Neural cell (in vitro differentiated cells): Measurements from ENCODE around the gene LGALS12. TPM values are rescaled to one million over a fixed set of nuclear protein-coding genes. Genes with fewer than 3 reads are reported as not detected.

ENCODE experiments used
- H2AFZ ChIP-seq: fragments of 200-600, 300-800 bp; sonication (generic), shearing (Covaris generic); 2 replicates; pipeline ENCODE4 v1.6.0; 2014; ENCODE audit warnings: low read depth, mild to moderate bottlenecking, antibody characterized with exemption, low read length, moderate library complexity
- H3F3A ChIP-seq: fragments of 200-600 bp; shearing (Covaris generic); 2 replicates; pipeline ENCODE4 v1.6.1; 2016; ENCODE audit warnings: mild to moderate bottlenecking, moderate library complexity, mixed read lengths, antibody characterized with exemption, low read length; ENCODE audit not compliant: insufficient read depth, poor library complexity, severe bottlenecking
- H3K27ac ChIP-seq: fragments of 200-600, 300-800 bp; sonication (generic), shearing (Covaris generic); 2 replicates; pipeline ENCODE4 v1.5.1; 2014; ENCODE audit warnings: mild to moderate bottlenecking, low read length, moderate library complexity
- H3K27me3 ChIP-seq: fragments of 300-800, 200-600 bp; sonication (generic), shearing (Covaris generic); 2 replicates; pipeline ENCODE4 v1.6.0; 2014; ENCODE audit warnings: mild to moderate bottlenecking, low read depth, low read length, moderate library complexity; ENCODE audit not compliant: insufficient read depth
- H3K36me3 ChIP-seq: fragments of 300-800, 200-600 bp; sonication (generic), shearing (Covaris generic); 2 replicates; pipeline ENCODE4 v1.5.1; 2014; ENCODE audit warnings: mild to moderate bottlenecking, antibody characterized with exemption, low read length, moderate library complexity; ENCODE audit not compliant: insufficient read depth
- H3K4me2 ChIP-seq: fragments of 300-800, 200-600 bp; sonication (generic), shearing (Covaris generic); 2 replicates; pipeline ENCODE4 v1.6.0; 2014; ENCODE audit warnings: mild to moderate bottlenecking, low read length
- H3K4me3 ChIP-seq: fragments of 300-800, 200-600 bp; sonication (generic), shearing (Covaris generic); 2 replicates; pipeline ENCODE4 v1.5.1; 2014; ENCODE audit warnings: mild to moderate bottlenecking, low read length, moderate library complexity
- H3K79me2 ChIP-seq: fragments of 200-600 bp; shearing (Covaris generic); replicated peaks from 2 replicates; pipeline ENCODE4 v1.6.0; 2014; ENCODE audit warnings: mild to moderate bottlenecking, low read length, moderate library complexity; ENCODE audit not compliant: insufficient read depth
- H3K9ac ChIP-seq: fragments of 300-800, 200-600 bp; sonication (generic), shearing (Covaris generic); 2 replicates; pipeline ENCODE4 v1.6.1; 2016; ENCODE audit warnings: mild to moderate bottlenecking, low read length, mixed read lengths
- H3K9me2 ChIP-seq: fragments of 200-600 bp; shearing (Covaris generic); 2 replicates; pipeline ENCODE4 v1.6.1; 2016; ENCODE audit warnings: mild to moderate bottlenecking, low read length, mixed read lengths; ENCODE audit not compliant: insufficient read depth
- H3K9me3 ChIP-seq: fragments of 200-600, 300-800 bp; sonication (generic), shearing (Covaris generic); 2 replicates; pipeline ENCODE4 v1.6.1; 2016; ENCODE audit warnings: mild to moderate bottlenecking, mixed run types, low read length, moderate library complexity, mixed read lengths
- H4K20me1 ChIP-seq: fragments of 200-600 bp; shearing (Covaris generic); 2 replicates; pipeline ENCODE4 v1.6.1; 2016; ENCODE audit warnings: mild to moderate bottlenecking, mixed run types; ENCODE audit not compliant: insufficient read depth
- CTCF ChIP-seq: fragments of 450-650 bp; IDR thresholded peaks from 2 replicates; pipeline ENCODE4 v1.5.1; 2014; ENCODE audit warnings: antibody characterized with exemption, mild to moderate bottlenecking, moderate library complexity; ENCODE audit not compliant: poor library complexity, severe bottlenecking
- EP300 ChIP-seq: fragments of 450-650 bp; conservative IDR thresholded peaks from 2 replicates; pipeline ENCODE4 v1.6.1; 2014; ENCODE audit warnings: antibody characterized with exemption, mild to moderate bottlenecking, moderate library complexity; ENCODE audit not compliant: poor library complexity, severe bottlenecking
- EZH2 ChIP-seq: fragments of 200-600, 300-800 bp; shearing (Covaris generic), sonication (generic); IDR thresholded peaks from 2 replicates; pipeline ENCODE4 v1.6.1; 2014; ENCODE audit warnings: antibody characterized with exemption, low read length, borderline replicate concordance, mild to moderate bottlenecking; ENCODE audit not compliant: insufficient read depth, poor library complexity, severe bottlenecking
- MXI1 ChIP-seq: fragments of 450-650 bp; conservative IDR thresholded peaks from 2 replicates; pipeline ENCODE4 v1.6.1; 2014; ENCODE audit warnings: antibody characterized with exemption, mild to moderate bottlenecking; ENCODE audit not compliant: poor library complexity, severe bottlenecking
- POLR2AphosphoS5 ChIP-seq: IDR thresholded peaks from 2 replicates; pipeline ENCODE4 v1.6.1; 2012
- RAD21 ChIP-seq: fragments of 450-650 bp; conservative IDR thresholded peaks from 2 replicates; pipeline ENCODE4 v1.6.1; 2014; ENCODE audit warnings: antibody characterized with exemption, mild to moderate bottlenecking, moderate library complexity
- REST ChIP-seq: IDR thresholded peaks from 2 replicates; pipeline ENCODE4 v1.6.1; 2012; ENCODE audit warnings: borderline replicate concordance
- SMC3 ChIP-seq: fragments of 450-650 bp; conservative IDR thresholded peaks from 2 replicates; pipeline ENCODE4 v1.6.1; 2014; ENCODE audit warnings: antibody characterized with exemption, mild to moderate bottlenecking, moderate library complexity; ENCODE audit not compliant: poor library complexity
- TAF1 ChIP-seq: IDR thresholded peaks from 2 replicates; pipeline ENCODE4 v1.6.1; 2012; ENCODE audit warnings: low read depth
- polyA plus RNA-seq: library from polyadenylated mRNA; depleted of rRNA; stranded (reverse); fragments of >200 nt; gene quantifications from 2 replicates; pipeline ENCODE4 v1.2.3, GENCODE V29; 2014

The LGALS12 gene
- polyA plus RNA-seq, 1 donor from 2014 or later = not detected

- H3K4me2 ChIP-seq = no peak overlapping the region
- no peak for TF ChIP-seq REST
- no peak for TF ChIP-seq MXI1
- no peak for TF ChIP-seq EP300
- TF ChIP-seq SMC3 = no peak
- TF ChIP-seq POLR2AphosphoS5 = no peak
- TF ChIP-seq RAD21 = no peak
- TF ChIP-seq EZH2 = no peak
- no peak for TF ChIP-seq TAF1
- TF ChIP-seq CTCF = no peak
- H3K27me3 ChIP-seq = no peaks in the 10 kb centered on the region
- no peak overlapping the region for H3K9ac ChIP-seq
- H3K27ac ChIP-seq = no peak overlapping the region
- H3K4me3 ChIP-seq = no peak overlapping the region
- H3K36me3 ChIP-seq = no peaks in the 10 kb centered on the region
- H3K9me3 ChIP-seq = no peaks in the 10 kb centered on the region
- no peaks in the 10 kb centered on the region for H3K9me2 ChIP-seq
- no peaks in the 10 kb centered on the region for H3F3A ChIP-seq
- H2AFZ ChIP-seq = no peak overlapping the region
- no peaks in the 10 kb centered on the region for H4K20me1 ChIP-seq
- no peaks in the 10 kb centered on the region for H3K79me2 ChIP-seq
Observed at GRCh38 chr11:63501236-63501635, 4.6 kb upstream of the LGALS12 start.

GRCh38 chr11:63502252-63502820 is 3.5 kb upstream of the LGALS12 start:
- H3K79me2 ChIP-seq = no peaks in the 10 kb centered on the region
- TF ChIP-seq CTCF (no peak), TAF1 (no peak)
- no peaks in the 10 kb centered on the region for H3K9me2 ChIP-seq
- H3K9me3 ChIP-seq = no peaks in the 10 kb centered on the region
- no peak overlapping the region for H3K27ac ChIP-seq
- H3K4me2 ChIP-seq = no peak overlapping the region
- no peak overlapping the region for H3K9ac ChIP-seq
- no peaks in the 10 kb centered on the region for H3K27me3 ChIP-seq
- no peaks in the 10 kb centered on the region for H3K36me3 ChIP-seq
- no peaks in the 10 kb centered on the region for H3F3A ChIP-seq
- no peak overlapping the region for H2AFZ ChIP-seq
- no peak overlapping the region for H3K4me3 ChIP-seq
- H4K20me1 ChIP-seq = no peaks in the 10 kb centered on the region
